HEK293T (cell line): ENCODE data around the gene COG4.

ENCODE experiments used
- CTCF ChIA-PET: fragments of 350-600 bp; formaldehyde crosslinking; extraction: SDS; loops from one replicate; lab custom pipeline; 2021; ENCODE audit warnings: antibody characterized with exemption, inconsistent platforms; lab: Yijun Ruan, JAX
- POLR2A ChIA-PET: fragments of 350-600 bp; formaldehyde crosslinking; extraction: SDS; loops from one replicate; lab custom pipeline; 2020; ENCODE audit warnings: antibody characterized with exemption, inconsistent platforms; lab: Yijun Ruan, JAX
- DNase-seq: peaks from one replicate; pipeline ENCODE4 v3.0.0; 2012; ENCODE audit warnings: mixed read lengths; ENCODE audit errors: extremely low spot score
- ARNT ChIP-seq: fragments of 450-650 bp; IDR thresholded peaks from 2 replicates; pipeline ENCODE4 v1.6.1; 2017; ENCODE audit warnings: mild to moderate bottlenecking
- BHLHE40 ChIP-seq: fragments of 450-650 bp; IDR thresholded peaks from 2 replicates; pipeline ENCODE4 v1.6.1; 2016; ENCODE audit warnings: mild to moderate bottlenecking, moderate library complexity, borderline replicate concordance
- CTBP1 ChIP-seq: fragments of 450-650 bp; IDR thresholded peaks from 2 replicates; pipeline ENCODE4 v1.6.1; 2016; ENCODE audit warnings: borderline replicate concordance
- ELF4 ChIP-seq: fragments of 450-650 bp; IDR thresholded peaks from 2 replicates; pipeline ENCODE4 v1.6.1; 2017; ENCODE audit warnings: antibody characterized with exemption
- FOXA1 ChIP-seq: fragments of 450-650 bp; IDR thresholded peaks from 2 replicates; pipeline ENCODE4 v1.6.1; 2016; ENCODE audit warnings: mild to moderate bottlenecking
- FOXK2 ChIP-seq: fragments of 450-650 bp; IDR thresholded peaks from 2 replicates; pipeline ENCODE4 v1.6.1; 2016; ENCODE audit warnings: mild to moderate bottlenecking
- FOXM1 ChIP-seq: fragments of 450-650 bp; IDR thresholded peaks from 2 replicates; pipeline ENCODE4 v1.6.1; 2017; ENCODE audit warnings: mild to moderate bottlenecking, borderline replicate concordance
- HDGF ChIP-seq: fragments of 450-650 bp; IDR thresholded peaks from 2 replicates; pipeline ENCODE4 v1.6.1; 2017; ENCODE audit warnings: antibody characterized with exemption, borderline replicate concordance
- L3MBTL2 ChIP-seq: fragments of 450-650 bp; conservative IDR thresholded peaks from 2 replicates; pipeline ENCODE4 v1.6.1; 2016; ENCODE audit warnings: mild to moderate bottlenecking
- LEF1 ChIP-seq: fragments of 450-650 bp; IDR thresholded peaks from 2 replicates; pipeline ENCODE4 v1.6.1; 2017; ENCODE audit warnings: mild to moderate bottlenecking, borderline replicate concordance
- NFRKB ChIP-seq: fragments of 450-650 bp; IDR thresholded peaks from 2 replicates; pipeline ENCODE4 v1.6.1; 2016; ENCODE audit warnings: mild to moderate bottlenecking, moderate library complexity
- PKNOX1 ChIP-seq: fragments of 450-650 bp; IDR thresholded peaks from 2 replicates; pipeline ENCODE4 v1.6.1; 2016
- SP1 ChIP-seq: fragments of 450-650 bp; IDR thresholded peaks from 2 replicates; pipeline ENCODE4 v1.6.1; 2017
- SUZ12 ChIP-seq: fragments of 450-650 bp; IDR thresholded peaks from 2 replicates; pipeline ENCODE4 v1.6.1; 2016; ENCODE audit warnings: mild to moderate bottlenecking
- TARDBP ChIP-seq: fragments of 450-650 bp; IDR thresholded peaks from 2 replicates; pipeline ENCODE4 v1.6.1; 2016
- ZNF384 ChIP-seq: fragments of 450-650 bp; IDR thresholded peaks from 2 replicates; pipeline ENCODE4 v1.6.1; 2016

Gene COG4

GRCh38 chr16:70490261-70490660, 33.1 kb downstream of the COG4 start:
- CTCF ChIA-PET: no interaction called here
- DNase-seq: no peak
- POLR2A ChIA-PET: no interaction called here
- TF ChIP-seq ARNT: no peak
- no peak for TF ChIP-seq SUZ12
- no peak for TF ChIP-seq ZNF384

- no peak for DNase-seq
- ChIA-PET CTCF (no interaction called here), POLR2A (no interaction called here)
- TF ChIP-seq FOXK2: no peak
- no peak for TF ChIP-seq ELF4
- no peak for TF ChIP-seq ARNT
- TF ChIP-seq L3MBTL2: no peak
- no peak for TF ChIP-seq FOXM1
- no peak for TF ChIP-seq LEF1
- no peak for TF ChIP-seq SP1
- TF ChIP-seq NFRKB: no peak
- TF ChIP-seq BHLHE40: no peak
- TF ChIP-seq ZNF384: no peak
- no peak for TF ChIP-seq TARDBP
- TF ChIP-seq HDGF: no peak
- TF ChIP-seq CTBP1: no peak
- no peak for TF ChIP-seq SUZ12
- TF ChIP-seq PKNOX1: no peak
- TF ChIP-seq FOXA1: no peak
Measured at GRCh38 chr16:70484867-70485266, 38.5 kb downstream of the COG4 start.

GRCh38 chr16:70483426-70483825, 39.9 kb downstream of the COG4 start:
- CTCF ChIA-PET: no interaction called here
- no peak for DNase-seq
- TF ChIP-seq SUZ12: no peak
- no peak for TF ChIP-seq ARNT
- no peak for TF ChIP-seq HDGF
- TF ChIP-seq SP1: no peak
- TF ChIP-seq FOXK2: no peak
- TF ChIP-seq LEF1: no peak
- TF ChIP-seq BHLHE40: no peak
- no peak for TF ChIP-seq FOXM1
- TF ChIP-seq PKNOX1: no peak
- no peak for TF ChIP-seq ELF4
- TF ChIP-seq L3MBTL2: no peak
- TF ChIP-seq CTBP1: no peak
- POLR2A ChIA-PET: interaction anchor here (1.2 kb wide), 1 partner anchor 102 kb away, joined by 3 read pairs; no protein-coding TSS in a partner anchor

- DNase-seq: no peak
- ChIA-PET POLR2A (interaction anchor here (1.2 kb wide), 2 partner anchors 40 to 101 kb away, joined by 3 to 4 read pairs; partner anchors contain the start of gene COG4), CTCF (no interaction called here)
- TF ChIP-seq PKNOX1 (no peak), CTBP1 (no peak), BHLHE40 (no peak), ZNF384 (no peak), SUZ12 (no peak), FOXK2 (no peak), HDGF (no peak), FOXM1 (no peak), TARDBP (no peak), ARNT (no peak), LEF1 (no peak), SP1 (no peak), FOXA1 (no peak), L3MBTL2 (no peak), ELF4 (no peak), NFRKB (no peak)
Measured at GRCh38 chr16:70482624-70483023, 40.7 kb downstream of the COG4 start.

- TF ChIP-seq LEF1: no peak
- no peak for TF ChIP-seq ZNF384
- no peak for TF ChIP-seq L3MBTL2
- TF ChIP-seq FOXK2: no peak
- TF ChIP-seq BHLHE40: no peak
- no peak for TF ChIP-seq NFRKB
- TF ChIP-seq ARNT: no peak
- no peak for TF ChIP-seq HDGF
- TF ChIP-seq PKNOX1: no peak
- no peak for TF ChIP-seq FOXA1
- DNase-seq: no peak
- POLR2A ChIA-PET: interaction anchor here (1.2 kb wide), 2 partner anchors 41 to 101 kb away, joined by 3 to 4 read pairs; partner anchors contain the start of gene COG4
- CTCF ChIA-PET: no interaction called here
Measured at GRCh38 chr16:70481929-70482536, 41.3 kb downstream of the COG4 start.
